ENCODE measurements around the gene LY86. TPM values are rescaled to one million over a fixed set of nuclear protein-coding genes. Genes with fewer than 3 reads are reported as not detected.

Gene LY86
- total RNA-seq, 3 donors from 2014 or later (not counting 1 experiment from before 2014, with no cell fraction given) = 2.0 to 5.1 (median 2.2) TPM

DNA sequence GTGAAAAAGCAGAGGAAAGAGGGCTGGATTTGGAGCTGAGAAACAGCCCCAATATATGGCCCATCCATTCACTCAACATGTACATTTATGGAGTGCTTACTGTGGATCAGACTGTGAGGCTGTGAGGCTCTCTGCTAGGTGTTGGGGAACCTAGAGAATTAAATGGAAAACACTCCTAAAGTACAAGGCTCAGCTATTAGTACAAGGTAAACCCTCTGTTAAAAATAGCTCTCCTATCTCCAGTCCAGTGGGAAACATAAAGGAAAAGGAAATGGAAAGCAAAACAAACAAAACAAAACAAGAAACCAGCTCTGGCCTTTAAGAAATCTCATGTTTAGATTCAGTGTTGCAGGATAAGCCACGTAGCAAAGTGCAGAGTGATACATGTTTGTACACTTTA, 35.0 kb downstream of the LY86 start:
- Mint-ChIP-seq H3K9me3 (no peaks in the 10 kb centered on the region), H3K4me3 (no peak overlapping the region), H3K27me3 (ENCODE audit: low read depth in 2 of 2) (peaks cover 3 to 11% of the 10 kb centered on the region in 2 donors), H3K36me3 (no peaks in the 10 kb centered on the region), H3K4me1 (peaks cover 0 to 12% of the 10 kb centered on the region in 2 donors), H3K27ac (no peak overlapping the region)
- DNase-seq (no peak), ATAC-seq (no peak)
- H3K27me3 ChIP-seq (ENCODE audit: control insufficient read depth, insufficient read depth, low read length) = no peaks in the 10 kb centered on the region
- H3K9me3 ChIP-seq (ENCODE audit: control insufficient read depth, insufficient read depth, low read length) = no peaks in the 10 kb centered on the region
- no peaks in the 10 kb centered on the region for H3K36me3 ChIP-seq (ENCODE audit: control insufficient read depth, insufficient read depth, low read length)
- H3K4me1 ChIP-seq (ENCODE audit: control insufficient read depth, insufficient read depth, low read length) = no peaks in the 10 kb centered on the region
- intact Hi-C loops (cut with micrococcal nuclease) = no loop called here
- no peak overlapping the region for H3K4me3 ChIP-seq (ENCODE audit: low read length)
- WGBS (ENCODE audit: insufficient coverage) = 90% methylated on average over 1 of the region's 1 CpG
- H3K27ac ChIP-seq (ENCODE audit: low read length) = no peak overlapping the region
- TF ChIP-seq, protein P1, sequence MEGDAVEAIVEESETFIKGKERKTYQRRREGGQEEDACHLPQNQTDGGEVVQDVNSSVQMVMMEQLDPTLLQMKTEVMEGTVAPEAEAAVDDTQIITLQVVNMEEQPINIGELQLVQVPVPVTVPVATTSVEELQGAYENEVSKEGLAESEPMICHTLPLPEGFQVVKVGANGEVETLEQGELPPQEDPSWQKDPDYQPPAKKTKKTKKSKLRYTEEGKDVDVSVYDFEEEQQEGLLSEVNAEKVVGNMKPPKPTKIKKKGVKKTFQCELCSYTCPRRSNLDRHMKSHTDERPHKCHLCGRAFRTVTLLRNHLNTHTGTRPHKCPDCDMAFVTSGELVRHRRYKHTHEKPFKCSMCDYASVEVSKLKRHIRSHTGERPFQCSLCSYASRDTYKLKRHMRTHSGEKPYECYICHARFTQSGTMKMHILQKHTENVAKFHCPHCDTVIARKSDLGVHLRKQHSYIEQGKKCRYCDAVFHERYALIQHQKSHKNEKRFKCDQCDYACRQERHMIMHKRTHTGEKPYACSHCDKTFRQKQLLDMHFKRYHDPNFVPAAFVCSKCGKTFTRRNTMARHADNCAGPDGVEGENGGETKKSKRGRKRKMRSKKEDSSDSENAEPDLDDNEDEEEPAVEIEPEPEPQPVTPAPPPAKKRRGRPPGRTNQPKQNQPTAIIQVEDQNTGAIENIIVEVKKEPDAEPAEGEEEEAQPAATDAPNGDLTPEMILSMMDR (IDR thresholded peaks at IDR 0.05) = no peak

DNA sequence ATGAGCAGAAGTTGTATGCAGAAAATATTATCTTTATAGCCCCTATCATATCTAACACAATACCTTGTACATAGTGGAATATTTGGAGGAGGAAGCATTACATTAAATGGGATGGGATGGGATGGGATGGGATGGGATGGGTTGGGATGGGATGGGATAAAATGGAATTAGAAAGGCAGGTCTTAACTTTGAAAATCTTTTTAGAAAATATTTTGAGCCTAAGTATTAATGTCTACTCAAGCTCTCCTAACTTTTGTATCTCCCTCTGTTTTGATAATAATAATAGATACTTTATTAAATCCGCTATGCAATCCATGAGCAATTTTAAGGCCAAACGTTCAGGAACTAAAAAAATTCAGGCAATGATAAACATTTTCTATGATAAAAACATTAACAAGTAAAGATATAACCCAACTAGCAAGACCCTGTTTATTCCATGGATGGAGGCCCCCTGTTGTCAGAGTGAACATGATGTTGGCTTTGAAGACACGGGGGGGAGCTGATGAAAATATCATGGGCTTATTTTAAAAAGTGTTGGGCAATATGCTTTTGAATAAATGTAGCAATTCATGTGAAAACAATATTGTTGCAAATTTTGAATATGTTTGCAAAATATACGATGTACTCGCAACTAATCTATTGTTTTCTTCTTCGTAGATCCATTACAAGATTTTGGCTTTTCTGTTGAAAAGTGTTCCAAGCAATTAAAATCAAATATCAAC, 35.9 kb downstream of the LY86 start:
- Mint-ChIP-seq H3K36me3 (no peaks in the 10 kb centered on the region), H3K27me3 (ENCODE audit: low read depth in 2 of 2) (peaks cover 3 to 11% of the 10 kb centered on the region in 2 donors), H3K4me1 (peaks cover 0 to 10% of the 10 kb centered on the region in 2 donors), H3K27ac (no peak overlapping the region), H3K9me3 (no peaks in the 10 kb centered on the region), H3K4me3 (no peak overlapping the region)
- intact Hi-C loops (cut with micrococcal nuclease) = no loop called here
- ATAC-seq (no peak), DNase-seq (no peak)
- no peaks in the 10 kb centered on the region for H3K4me1 ChIP-seq (ENCODE audit: control insufficient read depth, insufficient read depth, low read length)
- H3K27ac ChIP-seq (ENCODE audit: low read length) = no peak overlapping the region
- no peaks in the 10 kb centered on the region for H3K27me3 ChIP-seq (ENCODE audit: control insufficient read depth, insufficient read depth, low read length)
- no peaks in the 10 kb centered on the region for H3K36me3 ChIP-seq (ENCODE audit: control insufficient read depth, insufficient read depth, low read length)
- WGBS (ENCODE audit: insufficient coverage) = 89% methylated on average over 1 of the region's 6 CpGs
- H3K4me3 ChIP-seq (ENCODE audit: low read length) = no peak overlapping the region
- TF ChIP-seq, protein P1 (IDR thresholded peaks at IDR 0.05) = no peak
- H3K9me3 ChIP-seq (ENCODE audit: control insufficient read depth, insufficient read depth, low read length) = no peaks in the 10 kb centered on the region

DNA sequence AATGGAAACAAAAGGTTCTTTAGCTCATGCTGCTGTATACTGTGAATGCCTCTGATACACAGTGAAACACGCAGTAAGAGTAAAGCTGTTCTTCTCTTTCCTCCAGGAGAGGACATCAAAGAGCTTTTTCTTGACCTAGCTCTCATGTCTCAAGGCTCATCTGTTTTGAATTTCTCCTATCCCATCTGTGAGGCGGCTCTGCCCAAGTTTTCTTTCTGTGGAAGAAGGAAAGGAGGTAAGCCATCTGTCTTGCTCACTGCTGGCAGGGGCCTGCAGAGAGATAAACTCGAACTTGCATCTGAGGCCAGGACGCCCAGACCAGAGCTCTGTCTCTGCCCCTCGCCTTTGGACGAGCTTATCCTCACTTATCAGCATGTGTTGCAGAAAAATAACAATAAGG, 37.7 kb downstream of the LY86 start:
- Mint-ChIP-seq H3K36me3 (no peaks in the 10 kb centered on the region), H3K4me3 (no peak overlapping the region), H3K9me3 (no peaks in the 10 kb centered on the region), H3K4me1 (peaks cover 0 to 5% of the 10 kb centered on the region in 2 donors), H3K27me3 (ENCODE audit: low read depth in 2 of 2) (peaks cover 3 to 11% of the 10 kb centered on the region in 2 donors), H3K27ac (no peak overlapping the region)
- TF ChIP-seq, protein P1 (IDR thresholded peaks at IDR 0.05) = no peak
- Histone ChIP-seq H3K27me3 (ENCODE audit: control insufficient read depth, insufficient read depth, low read length) (no peaks in the 10 kb centered on the region), H3K4me3 (ENCODE audit: low read length) (no peak overlapping the region), H3K36me3 (ENCODE audit: control insufficient read depth, insufficient read depth, low read length) (no peaks in the 10 kb centered on the region), H3K27ac (ENCODE audit: low read length) (no peak overlapping the region), H3K9me3 (ENCODE audit: control insufficient read depth, insufficient read depth, low read length) (no peaks in the 10 kb centered on the region), H3K4me1 (ENCODE audit: control insufficient read depth, insufficient read depth, low read length) (no peaks in the 10 kb centered on the region)
- intact Hi-C loops (cut with micrococcal nuclease) = no loop called here
- WGBS (ENCODE audit: insufficient coverage) = 95% methylated on average over 6 of the region's 6 CpGs
- DNase-seq = no peak
- ATAC-seq = no peak

DNA sequence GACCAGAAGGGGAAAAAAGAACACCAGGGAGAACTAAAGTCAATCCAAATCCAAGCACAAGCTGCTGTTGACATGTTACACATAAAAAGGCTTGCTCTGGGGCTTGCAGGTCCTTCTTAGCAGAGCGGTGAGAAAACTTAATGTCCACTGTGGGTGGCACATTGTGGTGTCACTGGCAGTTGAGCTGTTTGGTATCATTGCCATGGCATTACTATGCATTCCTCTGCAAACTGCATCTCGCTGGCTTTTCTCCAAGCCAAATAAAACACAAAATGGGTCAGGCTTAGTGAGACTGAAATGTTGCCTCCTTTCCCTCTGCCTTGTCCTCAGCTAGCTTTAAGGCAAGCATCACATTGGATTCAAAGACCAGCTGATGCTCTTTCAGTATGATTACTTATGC, 40.9 kb downstream of the LY86 start:
- Mint-ChIP-seq H3K4me3 (no peak overlapping the region), H3K9me3 (no peaks in the 10 kb centered on the region), H3K4me1 (peaks cover 0 to 8% of the 10 kb centered on the region in 2 donors), H3K27ac (no peak overlapping the region), H3K36me3 (no peaks in the 10 kb centered on the region), H3K27me3 (ENCODE audit: low read depth in 2 of 2) (peaks cover 3 to 11% of the 10 kb centered on the region in 2 donors)
- H3K36me3 ChIP-seq (ENCODE audit: control insufficient read depth, insufficient read depth, low read length) = no peaks in the 10 kb centered on the region
- no peaks in the 10 kb centered on the region for H3K4me1 ChIP-seq (ENCODE audit: control insufficient read depth, insufficient read depth, low read length)
- no peaks in the 10 kb centered on the region for H3K27me3 ChIP-seq (ENCODE audit: control insufficient read depth, insufficient read depth, low read length)
- no peak overlapping the region for H3K27ac ChIP-seq (ENCODE audit: low read length)
- DNase-seq (no peak), ATAC-seq (no peak)
- intact Hi-C loops (cut with micrococcal nuclease) = no loop called here
- 92% methylated on average over 2 of the region's 2 CpGs for WGBS (ENCODE audit: insufficient coverage)
- no peaks in the 10 kb centered on the region for H3K9me3 ChIP-seq (ENCODE audit: control insufficient read depth, insufficient read depth, low read length)
- no peak overlapping the region for H3K4me3 ChIP-seq (ENCODE audit: low read length)
- TF ChIP-seq, protein P1 (IDR thresholded peaks at IDR 0.05) = no peak

Data from natural killer cell (primary cell).